Body of pancreas (tissue), 4 donors: ENCODE data around the gene KRTAP29-1. TPM values are rescaled to one million over a fixed set of nuclear protein-coding genes. Genes with fewer than 3 reads are reported as not detected.
"Not testable (repeated sequence)": the region's sequence is repeated elsewhere in the genome, so short reads cannot be mapped to it uniquely, and the experiment has no call there.

ENCODE experiments used
- ATAC-seq: fragments of 150-250 bp; one replicate; pipeline ENCODE4 v1.9.1; 2016
- DNase-seq, 4 donors: peaks; one replicate each; pipeline ENCODE4 v3.0.0-alpha.2; 2019
- H3K27ac ChIP-seq, 4 donors: fragments of 200-600 bp; sonication (generic); 1 replicate in 3 of 4; 2 replicates in 1 of 4; pipeline versions ENCODE4 v1.5.1 to v1.6.1; 2016 to 2019; ENCODE audit warnings: mild to moderate bottlenecking in 1 of 4, mixed read lengths in 1 of 4, moderate library complexity in 1 of 4
- H3K27me3 ChIP-seq, 2 donors: fragments of 200-600 bp; sonication (generic); one replicate each; pipeline ENCODE4 v1.6.0; 2016; ENCODE audit warnings: mild to moderate bottlenecking in 1 of 2
- H3K36me3 ChIP-seq, 2 donors: fragments of 200-600 bp; sonication (generic); replicated peaks in 1 of 2; 2 replicates each; pipeline ENCODE4 v1.5.1; 2016; ENCODE audit warnings: low read depth in 2 of 2; ENCODE audit not compliant: insufficient read depth in 1 of 2
- H3K4me1 ChIP-seq: fragments of 200-600 bp; sonication (generic); one replicate; pipeline ENCODE4 v1.6.0; 2016
- H3K4me3 ChIP-seq, 2 donors: fragments of 200-600 bp; sonication (generic); 1 replicate in 1 of 2; 2 replicates in 1 of 2; pipeline ENCODE4 v1.5.1; 2016 to 2019
- H3K9me3 ChIP-seq, 3 donors: fragments of 200-600 bp; sonication (generic); 1 replicate in 2 of 3; 2 replicates in 1 of 3; pipeline ENCODE4 v1.5.1; 2016
- POLR2A ChIP-seq, 3 donors: fragments of 450-650 bp; IDR thresholded peaks; one replicate each; pipeline ENCODE4 v1.6.1; 2016; ENCODE audit warnings: antibody characterized with exemption in 3 of 3, mild to moderate bottlenecking in 2 of 3
- WGBS, 2 donors: methylation state at CpG; one replicate each; pipeline ENCODE4 v1.1.5; 2017; 5-methylcytosine and 5-hydroxymethylcytosine counted together
- intact Hi-C: fragments of 100-400 bp; cut with DNase I; formaldehyde crosslinking; loops from one replicate; pipeline ENCODE4 v1.15.1; 2023
- total RNA-seq, 2 donors: library from RNA; depleted of rRNA; stranded (reverse); fragments of >200 nt; gene quantifications; one replicate each; pipeline ENCODE4 v1.1.0, GENCODE V29; 2016
- TF ChIP-seq, protein P1 (sequence below), 7 experiments: fragments of 450-650 bp in 4 of 7; fragments of 200-600 bp in 3 of 7; sonication (generic) in 3 of 7; IDR thresholded peaks; one replicate each; pipeline ENCODE4 v1.5.1; 2016 to 2019; ENCODE audit warnings: antibody characterized with exemption in 7 of 7

Gene KRTAP29-1
- not detected for total RNA-seq

GRCh38 chr17:41301916-41302901 lies at the start of gene KRTAP29-1:
TSS of gene KRTAP29-1 (minus strand) at chr17:41302851. CDS start at chr17:41302851, 0 bp downstream.
- no peak for ATAC-seq
- H3K4me1 ChIP-seq, result no peaks in the 10 kb centered on the region
- intact Hi-C loops, result no loop called here
- no peaks in the 10 kb centered on the region for H3K9me3 ChIP-seq
- no peaks in the 10 kb centered on the region for H3K27me3 ChIP-seq
- peak in 1 of 4 donors; percentile 11 for DNase-seq
- H3K27ac ChIP-seq, result no peak within 1 kb of the TSS
- TF ChIP-seq POLR2A (IDR thresholded peaks at IDR 0.05), result no peak
- TF ChIP-seq, protein P1, sequence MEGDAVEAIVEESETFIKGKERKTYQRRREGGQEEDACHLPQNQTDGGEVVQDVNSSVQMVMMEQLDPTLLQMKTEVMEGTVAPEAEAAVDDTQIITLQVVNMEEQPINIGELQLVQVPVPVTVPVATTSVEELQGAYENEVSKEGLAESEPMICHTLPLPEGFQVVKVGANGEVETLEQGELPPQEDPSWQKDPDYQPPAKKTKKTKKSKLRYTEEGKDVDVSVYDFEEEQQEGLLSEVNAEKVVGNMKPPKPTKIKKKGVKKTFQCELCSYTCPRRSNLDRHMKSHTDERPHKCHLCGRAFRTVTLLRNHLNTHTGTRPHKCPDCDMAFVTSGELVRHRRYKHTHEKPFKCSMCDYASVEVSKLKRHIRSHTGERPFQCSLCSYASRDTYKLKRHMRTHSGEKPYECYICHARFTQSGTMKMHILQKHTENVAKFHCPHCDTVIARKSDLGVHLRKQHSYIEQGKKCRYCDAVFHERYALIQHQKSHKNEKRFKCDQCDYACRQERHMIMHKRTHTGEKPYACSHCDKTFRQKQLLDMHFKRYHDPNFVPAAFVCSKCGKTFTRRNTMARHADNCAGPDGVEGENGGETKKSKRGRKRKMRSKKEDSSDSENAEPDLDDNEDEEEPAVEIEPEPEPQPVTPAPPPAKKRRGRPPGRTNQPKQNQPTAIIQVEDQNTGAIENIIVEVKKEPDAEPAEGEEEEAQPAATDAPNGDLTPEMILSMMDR (IDR thresholded peaks at IDR 0.05), result no peak
- H3K4me3 ChIP-seq, result no peak within 1 kb of the TSS
- no peaks in the 10 kb centered on the region for H3K36me3 ChIP-seq
- WGBS, 2 donors, result 43 to 47% methylated on average over 3 to 11 of the region's 11 CpGs

GRCh38 chr17:41351177-41351576 lies 48.5 kb upstream of the KRTAP29-1 start:
- H3K4me3 ChIP-seq, result no peak overlapping the region
- DNase-seq, result no peak
- no peaks in the 10 kb centered on the region for H3K36me3 ChIP-seq
- no peak for ATAC-seq
- no peaks in the 10 kb centered on the region for H3K4me1 ChIP-seq
- no peaks in the 10 kb centered on the region for H3K9me3 ChIP-seq
- no peak overlapping the region for H3K27ac ChIP-seq
- no peaks in the 10 kb centered on the region for H3K27me3 ChIP-seq
- intact Hi-C loops, result no loop called here
- TF ChIP-seq, protein P1 (IDR thresholded peaks at IDR 0.05), result no peak
- no peak for TF ChIP-seq POLR2A (IDR thresholded peaks at IDR 0.05)
- 55 to 72% methylated on average over 2 of the region's 2 CpGs for WGBS, 2 donors

DNA sequence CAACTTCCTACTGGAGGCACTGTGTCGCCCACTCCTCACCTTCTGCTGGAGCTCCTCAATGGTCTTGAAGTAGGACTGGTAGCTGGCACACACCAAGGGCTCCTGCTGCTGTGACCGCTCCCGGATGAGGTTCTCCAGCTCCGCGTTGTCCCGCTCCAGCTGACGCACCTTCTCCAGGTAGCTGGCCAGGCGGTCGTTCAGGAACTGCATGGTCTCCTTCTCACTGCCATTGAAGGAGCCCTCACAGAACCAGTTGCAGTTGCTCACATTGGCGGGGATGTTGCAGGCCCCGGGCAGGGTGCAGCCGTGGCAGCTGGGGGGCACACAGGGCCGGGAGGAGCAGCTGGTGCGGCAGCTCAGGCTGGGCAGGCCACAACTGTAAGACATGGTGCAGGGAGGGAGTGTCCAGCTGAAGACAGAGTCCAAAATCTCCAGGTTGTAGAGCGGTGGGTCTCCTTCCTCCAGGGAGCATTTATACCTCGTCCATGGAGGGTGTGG lies 47.8 kb upstream of the KRTAP29-1 start, which contains the start of gene KRT33A:
TSS of gene KRT33A (minus strand) at position 448 of the 498 bp plus-strand sequence. CDS start at position 387, 61 bp downstream.
- DNase-seq, H3K36me3 ChIP-seq, H3K27ac ChIP-seq, H3K9me3 ChIP-seq, H3K4me3 ChIP-seq, ATAC-seq, H3K27me3 ChIP-seq, intact Hi-C loops, H3K4me1 ChIP-seq: not testable (repeated sequence)
- WGBS, 2 donors, result 79 to 86% methylated on average over 15 of the region's 16 CpGs

- Histone ChIP-seq H3K4me3 (no peak overlapping the region), H3K36me3 (no peaks in the 10 kb centered on the region), H3K9me3 (no peaks in the 10 kb centered on the region), H3K27me3 (no peaks in the 10 kb centered on the region), H3K4me1 (no peaks in the 10 kb centered on the region), H3K27ac (no peak overlapping the region)
- WGBS, 2 donors, result 55 to 60% methylated on average over 5 to 6 of the region's 7 CpGs
- DNase-seq, result no peak
- intact Hi-C loops, result no loop called here
- TF ChIP-seq, protein P1 (IDR thresholded peaks at IDR 0.05), result no peak
- no peak for TF ChIP-seq POLR2A (IDR thresholded peaks at IDR 0.05)
- no peak for ATAC-seq
Measured at GRCh38 chr17:41347869-41348760, 45.5 kb upstream of the KRTAP29-1 start.

DNA sequence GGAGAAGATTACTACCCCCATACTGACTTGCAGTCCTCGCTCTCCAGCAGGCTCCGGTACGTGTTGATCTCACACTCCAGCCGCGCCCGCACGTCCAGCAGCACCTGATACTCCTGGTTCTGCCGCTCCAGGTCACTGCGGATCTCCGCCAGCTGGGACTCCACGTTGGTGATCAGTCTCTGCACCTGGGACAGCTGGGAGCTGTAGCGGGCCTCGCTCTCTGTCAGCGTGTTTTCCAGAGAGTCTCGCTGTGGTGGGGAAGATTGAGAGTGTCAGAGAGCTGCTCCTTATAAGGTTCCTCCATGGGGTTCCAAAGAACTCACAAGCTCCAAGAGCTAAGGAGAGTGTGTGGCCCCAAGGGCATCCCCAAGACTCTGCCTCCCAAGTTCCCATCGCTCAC lies 43.8 kb upstream of the KRTAP29-1 start:
- H3K27me3 ChIP-seq, H3K4me3 ChIP-seq, H3K36me3 ChIP-seq, H3K9me3 ChIP-seq, intact Hi-C loops, H3K27ac ChIP-seq, H3K4me1 ChIP-seq, ATAC-seq, DNase-seq: not testable (repeated sequence)
- 80 to 87% methylated on average over 15 of the region's 16 CpGs for WGBS, 2 donors
